ENCODE measurements around the gene CBLL1. TPM values are rescaled to one million over a fixed set of nuclear protein-coding genes. Genes with fewer than 3 reads are reported as not detected.

CBLL1 gene
- total RNA-seq, 1 experiment from 2014 or later: 29.8 TPM

DNA sequence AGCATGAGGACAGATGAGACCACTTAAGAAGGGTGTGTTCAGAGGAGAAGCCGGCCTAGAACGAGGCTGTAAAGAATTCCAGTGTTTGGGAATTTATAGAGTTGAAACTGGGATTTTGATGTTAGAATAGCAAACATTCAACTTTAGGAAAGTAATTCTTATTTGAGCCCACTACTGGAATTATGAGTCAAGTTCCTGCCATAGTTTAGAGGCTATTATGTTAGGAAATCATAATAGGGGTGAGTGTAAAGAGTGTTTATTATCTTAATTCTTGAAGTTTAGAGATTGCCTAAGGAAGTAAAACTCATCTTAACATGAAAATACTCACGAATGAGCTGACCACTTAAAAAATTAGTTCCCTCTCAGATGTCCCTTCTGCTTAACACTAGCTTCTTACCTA is 2.1 kb downstream of the CBLL1 start:
- H3K4me1 Mint-ChIP-seq: peaks cover 24% of the 10 kb centered on the region
- no peaks in the 10 kb centered on the region for H3K9me3 Mint-ChIP-seq
- no peak for TF ChIP-seq ZNF121 (CRISPR knock-in tag; IDR thresholded peaks at IDR 0.05)
- no peak for TF ChIP-seq TEAD4 (CRISPR knock-in tag; IDR thresholded peaks at IDR 0.05)
- no peak for TF ChIP-seq EMX1 (CRISPR knock-in tag; IDR thresholded peaks at IDR 0.05)
- TF ChIP-seq, protein P1, sequence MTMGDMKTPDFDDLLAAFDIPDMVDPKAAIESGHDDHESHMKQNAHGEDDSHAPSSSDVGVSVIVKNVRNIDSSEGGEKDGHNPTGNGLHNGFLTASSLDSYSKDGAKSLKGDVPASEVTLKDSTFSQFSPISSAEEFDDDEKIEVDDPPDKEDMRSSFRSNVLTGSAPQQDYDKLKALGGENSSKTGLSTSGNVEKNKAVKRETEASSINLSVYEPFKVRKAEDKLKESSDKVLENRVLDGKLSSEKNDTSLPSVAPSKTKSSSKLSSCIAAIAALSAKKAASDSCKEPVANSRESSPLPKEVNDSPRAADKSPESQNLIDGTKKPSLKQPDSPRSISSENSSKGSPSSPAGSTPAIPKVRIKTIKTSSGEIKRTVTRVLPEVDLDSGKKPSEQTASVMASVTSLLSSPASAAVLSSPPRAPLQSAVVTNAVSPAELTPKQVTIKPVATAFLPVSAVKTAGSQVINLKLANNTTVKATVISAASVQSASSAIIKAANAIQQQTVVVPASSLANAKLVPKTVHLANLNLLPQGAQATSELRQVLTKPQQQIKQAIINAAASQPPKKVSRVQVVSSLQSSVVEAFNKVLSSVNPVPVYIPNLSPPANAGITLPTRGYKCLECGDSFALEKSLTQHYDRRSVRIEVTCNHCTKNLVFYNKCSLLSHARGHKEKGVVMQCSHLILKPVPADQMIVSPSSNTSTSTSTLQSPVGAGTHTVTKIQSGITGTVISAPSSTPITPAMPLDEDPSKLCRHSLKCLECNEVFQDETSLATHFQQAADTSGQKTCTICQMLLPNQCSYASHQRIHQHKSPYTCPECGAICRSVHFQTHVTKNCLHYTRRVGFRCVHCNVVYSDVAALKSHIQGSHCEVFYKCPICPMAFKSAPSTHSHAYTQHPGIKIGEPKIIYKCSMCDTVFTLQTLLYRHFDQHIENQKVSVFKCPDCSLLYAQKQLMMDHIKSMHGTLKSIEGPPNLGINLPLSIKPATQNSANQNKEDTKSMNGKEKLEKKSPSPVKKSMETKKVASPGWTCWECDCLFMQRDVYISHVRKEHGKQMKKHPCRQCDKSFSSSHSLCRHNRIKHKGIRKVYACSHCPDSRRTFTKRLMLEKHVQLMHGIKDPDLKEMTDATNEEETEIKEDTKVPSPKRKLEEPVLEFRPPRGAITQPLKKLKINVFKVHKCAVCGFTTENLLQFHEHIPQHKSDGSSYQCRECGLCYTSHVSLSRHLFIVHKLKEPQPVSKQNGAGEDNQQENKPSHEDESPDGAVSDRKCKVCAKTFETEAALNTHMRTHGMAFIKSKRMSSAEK (CRISPR knock-in tag; IDR thresholded peaks at IDR 0.05; ENCODE audit: borderline replicate concordance): no peak
- no peak for TF ChIP-seq SMAD3 (CRISPR knock-in tag; IDR thresholded peaks at IDR 0.05; ENCODE audit: borderline replicate concordance)
- TF ChIP-seq, protein P2, sequence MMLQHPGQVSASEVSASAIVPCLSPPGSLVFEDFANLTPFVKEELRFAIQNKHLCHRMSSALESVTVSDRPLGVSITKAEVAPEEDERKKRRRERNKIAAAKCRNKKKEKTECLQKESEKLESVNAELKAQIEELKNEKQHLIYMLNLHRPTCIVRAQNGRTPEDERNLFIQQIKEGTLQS (CRISPR knock-in tag; conservative IDR thresholded peaks at IDR 0.05): no peak
- no peak for TF ChIP-seq KAT7 (CRISPR knock-in tag; IDR thresholded peaks at IDR 0.05; ENCODE audit: borderline replicate concordance)
- no peak for TF ChIP-seq ZNF396 (CRISPR knock-in tag; IDR thresholded peaks at IDR 0.05; ENCODE audit: borderline replicate concordance)
- TF ChIP-seq NR1H2 (CRISPR knock-in tag; IDR thresholded peaks at IDR 0.05): no peak
- TF ChIP-seq, protein P3, sequence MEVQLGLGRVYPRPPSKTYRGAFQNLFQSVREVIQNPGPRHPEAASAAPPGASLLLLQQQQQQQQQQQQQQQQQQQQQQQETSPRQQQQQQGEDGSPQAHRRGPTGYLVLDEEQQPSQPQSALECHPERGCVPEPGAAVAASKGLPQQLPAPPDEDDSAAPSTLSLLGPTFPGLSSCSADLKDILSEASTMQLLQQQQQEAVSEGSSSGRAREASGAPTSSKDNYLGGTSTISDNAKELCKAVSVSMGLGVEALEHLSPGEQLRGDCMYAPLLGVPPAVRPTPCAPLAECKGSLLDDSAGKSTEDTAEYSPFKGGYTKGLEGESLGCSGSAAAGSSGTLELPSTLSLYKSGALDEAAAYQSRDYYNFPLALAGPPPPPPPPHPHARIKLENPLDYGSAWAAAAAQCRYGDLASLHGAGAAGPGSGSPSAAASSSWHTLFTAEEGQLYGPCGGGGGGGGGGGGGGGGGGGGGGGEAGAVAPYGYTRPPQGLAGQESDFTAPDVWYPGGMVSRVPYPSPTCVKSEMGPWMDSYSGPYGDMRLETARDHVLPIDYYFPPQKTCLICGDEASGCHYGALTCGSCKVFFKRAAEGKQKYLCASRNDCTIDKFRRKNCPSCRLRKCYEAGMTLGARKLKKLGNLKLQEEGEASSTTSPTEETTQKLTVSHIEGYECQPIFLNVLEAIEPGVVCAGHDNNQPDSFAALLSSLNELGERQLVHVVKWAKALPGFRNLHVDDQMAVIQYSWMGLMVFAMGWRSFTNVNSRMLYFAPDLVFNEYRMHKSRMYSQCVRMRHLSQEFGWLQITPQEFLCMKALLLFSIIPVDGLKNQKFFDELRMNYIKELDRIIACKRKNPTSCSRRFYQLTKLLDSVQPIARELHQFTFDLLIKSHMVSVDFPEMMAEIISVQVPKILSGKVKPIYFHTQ (CRISPR knock-in tag; IDR thresholded peaks at IDR 0.05): no peak
- no peak for TF ChIP-seq TEAD1 (CRISPR knock-in tag; IDR thresholded peaks at IDR 0.05)
- TF ChIP-seq ZNF232 (CRISPR knock-in tag; IDR thresholded peaks at IDR 0.05): no peak
- no peak for TF ChIP-seq GRHL2 (CRISPR knock-in tag; IDR thresholded peaks at IDR 0.05; ENCODE audit: insufficient replicate concordance, severe bottlenecking)
- no peak for TF ChIP-seq PRRX2 (CRISPR knock-in tag; IDR thresholded peaks at IDR 0.05)
- TF ChIP-seq, protein P4, sequence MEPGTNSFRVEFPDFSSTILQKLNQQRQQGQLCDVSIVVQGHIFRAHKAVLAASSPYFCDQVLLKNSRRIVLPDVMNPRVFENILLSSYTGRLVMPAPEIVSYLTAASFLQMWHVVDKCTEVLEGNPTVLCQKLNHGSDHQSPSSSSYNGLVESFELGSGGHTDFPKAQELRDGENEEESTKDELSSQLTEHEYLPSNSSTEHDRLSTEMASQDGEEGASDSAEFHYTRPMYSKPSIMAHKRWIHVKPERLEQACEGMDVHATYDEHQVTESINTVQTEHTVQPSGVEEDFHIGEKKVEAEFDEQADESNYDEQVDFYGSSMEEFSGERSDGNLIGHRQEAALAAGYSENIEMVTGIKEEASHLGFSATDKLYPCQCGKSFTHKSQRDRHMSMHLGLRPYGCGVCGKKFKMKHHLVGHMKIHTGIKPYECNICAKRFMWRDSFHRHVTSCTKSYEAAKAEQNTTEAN (CRISPR knock-in tag; IDR thresholded peaks at IDR 0.05): no peak
- TF ChIP-seq, protein P5, sequence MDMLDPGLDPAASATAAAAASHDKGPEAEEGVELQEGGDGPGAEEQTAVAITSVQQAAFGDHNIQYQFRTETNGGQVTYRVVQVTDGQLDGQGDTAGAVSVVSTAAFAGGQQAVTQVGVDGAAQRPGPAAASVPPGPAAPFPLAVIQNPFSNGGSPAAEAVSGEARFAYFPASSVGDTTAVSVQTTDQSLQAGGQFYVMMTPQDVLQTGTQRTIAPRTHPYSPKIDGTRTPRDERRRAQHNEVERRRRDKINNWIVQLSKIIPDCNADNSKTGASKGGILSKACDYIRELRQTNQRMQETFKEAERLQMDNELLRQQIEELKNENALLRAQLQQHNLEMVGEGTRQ (CRISPR knock-in tag; IDR thresholded peaks at IDR 0.05): no peak
- no peaks in the 10 kb centered on the region for H3K27me3 Mint-ChIP-seq (ENCODE audit: low read depth)
- no peak for ATAC-seq
- peak overlapping the region; percentile 100 for H3K4me3 Mint-ChIP-seq
- peaks cover 12% of the 10 kb centered on the region for H3K36me3 Mint-ChIP-seq
- ChIA-PET CTCF (interaction anchor here (0.8 to 1.2 kb wide), 3 partner anchors 129 to 283 kb away, joined by 3 to 5 read pairs (median 3); no protein-coding TSS in a partner anchor), POLR2A (no interaction called here)
- peak overlapping the region; percentile 11; the same call in 1 of the 2 replicates for H3K27ac Mint-ChIP-seq
- DNase-seq (ENCODE audit: low spot score): no peak

DNA sequence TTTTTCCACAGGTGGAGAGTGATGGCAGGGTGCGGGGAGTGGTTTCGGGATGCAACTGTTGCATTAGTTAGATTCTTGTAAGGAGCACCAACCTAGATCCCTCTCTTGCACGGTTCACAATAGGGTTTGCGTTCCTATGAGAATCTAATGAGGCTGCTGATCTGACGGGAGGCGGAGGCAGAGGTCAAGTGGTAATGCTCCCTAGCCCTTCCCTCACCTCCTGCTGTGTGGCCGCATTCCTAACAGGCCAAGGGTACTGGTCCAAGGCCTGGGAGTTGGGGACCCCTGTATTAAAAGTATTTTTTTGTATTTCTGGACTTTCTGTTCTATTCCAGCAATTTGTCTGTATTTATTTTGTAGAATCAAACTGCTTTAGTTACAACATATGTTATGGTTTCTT is 7.2 kb downstream of the CBLL1 start:
- TF ChIP-seq CREM (CRISPR knock-in tag; IDR thresholded peaks at IDR 0.05) (no peak), SMAD3 (CRISPR knock-in tag; IDR thresholded peaks at IDR 0.05; ENCODE audit: borderline replicate concordance) (no peak), TCF7 (CRISPR knock-in tag; IDR thresholded peaks at IDR 0.05; ENCODE audit: low read depth) (no peak), ELF4 (CRISPR knock-in tag; IDR thresholded peaks at IDR 0.05; ENCODE audit: low read depth) (no peak)
- TF ChIP-seq, protein P6, sequence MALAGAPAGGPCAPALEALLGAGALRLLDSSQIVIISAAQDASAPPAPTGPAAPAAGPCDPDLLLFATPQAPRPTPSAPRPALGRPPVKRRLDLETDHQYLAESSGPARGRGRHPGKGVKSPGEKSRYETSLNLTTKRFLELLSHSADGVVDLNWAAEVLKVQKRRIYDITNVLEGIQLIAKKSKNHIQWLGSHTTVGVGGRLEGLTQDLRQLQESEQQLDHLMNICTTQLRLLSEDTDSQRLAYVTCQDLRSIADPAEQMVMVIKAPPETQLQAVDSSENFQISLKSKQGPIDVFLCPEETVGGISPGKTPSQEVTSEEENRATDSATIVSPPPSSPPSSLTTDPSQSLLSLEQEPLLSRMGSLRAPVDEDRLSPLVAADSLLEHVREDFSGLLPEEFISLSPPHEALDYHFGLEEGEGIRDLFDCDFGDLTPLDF (CRISPR knock-in tag; IDR thresholded peaks at IDR 0.05): no peak
- DNase-seq (ENCODE audit: low spot score) (peak; percentile 34), ATAC-seq (peak; percentile 60)
- no peaks in the 10 kb centered on the region for H3K9me3 Mint-ChIP-seq
- CTCF ChIA-PET: no interaction called here
- no peak overlapping the region for H3K4me3 Mint-ChIP-seq
- H3K4me1 Mint-ChIP-seq: no peaks in the 10 kb centered on the region
- H3K27me3 Mint-ChIP-seq (ENCODE audit: low read depth): no peaks in the 10 kb centered on the region
- H3K27ac Mint-ChIP-seq: no peak overlapping the region
- POLR2A ChIA-PET: no interaction called here
- H3K36me3 Mint-ChIP-seq: peaks cover 44% of the 10 kb centered on the region

Data from WTC11 (cell line).